Esophagus squamous epithelium (tissue), 4 donors: ENCODE results near the gene CNOT1.

Experiments used
- POLR2A ChIP-seq, 4 donors: fragments of 450-650 bp; IDR thresholded peaks; one replicate each; pipeline ENCODE4 v1.6.1; 2017; ENCODE audit warnings: antibody characterized with exemption in 4 of 4, mild to moderate bottlenecking in 4 of 4, moderate library complexity in 3 of 4
- TF ChIP-seq, protein P1 (sequence below), 6 experiments: fragments of 450-650 bp in 4 of 6; fragments of 200-600 bp in 2 of 6; sonication (generic) in 2 of 6; IDR thresholded peaks; one replicate each; pipeline ENCODE4 v1.5.1; 2016 to 2019; ENCODE audit warnings: antibody characterized with exemption in 6 of 6, mild to moderate bottlenecking in 4 of 6, moderate library complexity in 4 of 6

DNA sequence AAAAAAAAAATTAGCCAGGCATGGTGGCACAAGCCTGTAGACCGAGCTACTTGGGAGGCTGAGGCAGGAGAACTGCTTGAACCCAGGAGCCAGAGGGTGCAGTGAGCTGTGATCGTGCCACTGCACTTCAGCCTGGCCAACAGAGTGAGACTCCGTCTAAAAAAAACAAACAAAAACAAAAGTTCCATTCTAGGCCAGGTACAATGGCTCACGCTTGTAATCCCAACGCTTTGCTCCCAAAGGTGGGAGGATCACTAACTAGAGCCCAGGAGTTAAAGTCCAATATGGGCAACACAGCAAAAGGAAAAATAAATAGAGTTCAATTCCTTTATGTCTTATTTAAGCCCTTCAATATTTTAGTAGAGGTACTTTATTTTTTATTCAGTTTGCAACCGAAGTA lies 47.5 kb downstream of the CNOT1 start:
- TF ChIP-seq, protein P1, sequence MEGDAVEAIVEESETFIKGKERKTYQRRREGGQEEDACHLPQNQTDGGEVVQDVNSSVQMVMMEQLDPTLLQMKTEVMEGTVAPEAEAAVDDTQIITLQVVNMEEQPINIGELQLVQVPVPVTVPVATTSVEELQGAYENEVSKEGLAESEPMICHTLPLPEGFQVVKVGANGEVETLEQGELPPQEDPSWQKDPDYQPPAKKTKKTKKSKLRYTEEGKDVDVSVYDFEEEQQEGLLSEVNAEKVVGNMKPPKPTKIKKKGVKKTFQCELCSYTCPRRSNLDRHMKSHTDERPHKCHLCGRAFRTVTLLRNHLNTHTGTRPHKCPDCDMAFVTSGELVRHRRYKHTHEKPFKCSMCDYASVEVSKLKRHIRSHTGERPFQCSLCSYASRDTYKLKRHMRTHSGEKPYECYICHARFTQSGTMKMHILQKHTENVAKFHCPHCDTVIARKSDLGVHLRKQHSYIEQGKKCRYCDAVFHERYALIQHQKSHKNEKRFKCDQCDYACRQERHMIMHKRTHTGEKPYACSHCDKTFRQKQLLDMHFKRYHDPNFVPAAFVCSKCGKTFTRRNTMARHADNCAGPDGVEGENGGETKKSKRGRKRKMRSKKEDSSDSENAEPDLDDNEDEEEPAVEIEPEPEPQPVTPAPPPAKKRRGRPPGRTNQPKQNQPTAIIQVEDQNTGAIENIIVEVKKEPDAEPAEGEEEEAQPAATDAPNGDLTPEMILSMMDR (IDR thresholded peaks at IDR 0.05), result no peak
- TF ChIP-seq POLR2A (IDR thresholded peaks at IDR 0.05), result no peak
